Uterus (tissue), 2 donors: ENCODE measurements around the gene PAPPA2.

Source experiments
- POLR2A ChIP-seq, 2 donors: fragments of 450-650 bp; IDR thresholded peaks; one replicate each; pipeline ENCODE4 v1.6.1; 2016; ENCODE audit warnings: antibody characterized with exemption in 2 of 2, mild to moderate bottlenecking in 1 of 2, moderate library complexity in 1 of 2
- TF ChIP-seq, protein P1 (sequence below), 4 experiments: fragments of 200-600 bp in 2 of 4; fragments of 450-650 bp in 2 of 4; sonication (generic) in 2 of 4; IDR thresholded peaks; one replicate each; pipeline ENCODE4 v1.5.1; 2016 to 2019; ENCODE audit warnings: antibody characterized with exemption in 4 of 4, mild to moderate bottlenecking in 2 of 4, moderate library complexity in 1 of 4

DNA sequence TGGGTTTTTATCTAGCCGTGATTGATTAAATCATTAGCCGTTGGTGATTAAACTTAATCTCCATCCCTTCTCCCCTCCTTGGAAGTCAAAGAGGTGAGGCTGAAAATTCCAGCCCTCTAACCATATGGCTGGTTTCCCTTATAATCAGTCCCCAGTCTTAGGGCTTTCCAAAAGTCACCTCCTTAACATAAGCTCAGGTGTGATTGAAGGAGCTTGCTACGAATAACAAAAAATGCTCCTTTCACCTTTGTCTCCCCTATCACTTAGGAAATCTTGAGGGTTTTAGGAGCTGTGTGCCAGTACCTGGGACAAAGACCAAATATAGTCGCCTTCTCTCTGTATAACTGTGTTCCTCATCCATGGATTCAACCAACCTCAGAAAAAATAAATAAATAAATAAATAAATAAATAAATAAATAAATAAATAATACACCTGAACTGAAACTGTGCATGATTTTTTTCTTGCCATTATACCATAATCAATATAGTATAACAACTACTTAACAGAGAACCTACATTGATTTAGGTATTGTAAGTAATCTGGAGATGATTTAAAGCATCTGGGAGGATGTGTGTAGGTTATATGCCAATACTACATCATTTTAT, 82.2 kb downstream of the PAPPA2 start:
- TF ChIP-seq, protein P1, sequence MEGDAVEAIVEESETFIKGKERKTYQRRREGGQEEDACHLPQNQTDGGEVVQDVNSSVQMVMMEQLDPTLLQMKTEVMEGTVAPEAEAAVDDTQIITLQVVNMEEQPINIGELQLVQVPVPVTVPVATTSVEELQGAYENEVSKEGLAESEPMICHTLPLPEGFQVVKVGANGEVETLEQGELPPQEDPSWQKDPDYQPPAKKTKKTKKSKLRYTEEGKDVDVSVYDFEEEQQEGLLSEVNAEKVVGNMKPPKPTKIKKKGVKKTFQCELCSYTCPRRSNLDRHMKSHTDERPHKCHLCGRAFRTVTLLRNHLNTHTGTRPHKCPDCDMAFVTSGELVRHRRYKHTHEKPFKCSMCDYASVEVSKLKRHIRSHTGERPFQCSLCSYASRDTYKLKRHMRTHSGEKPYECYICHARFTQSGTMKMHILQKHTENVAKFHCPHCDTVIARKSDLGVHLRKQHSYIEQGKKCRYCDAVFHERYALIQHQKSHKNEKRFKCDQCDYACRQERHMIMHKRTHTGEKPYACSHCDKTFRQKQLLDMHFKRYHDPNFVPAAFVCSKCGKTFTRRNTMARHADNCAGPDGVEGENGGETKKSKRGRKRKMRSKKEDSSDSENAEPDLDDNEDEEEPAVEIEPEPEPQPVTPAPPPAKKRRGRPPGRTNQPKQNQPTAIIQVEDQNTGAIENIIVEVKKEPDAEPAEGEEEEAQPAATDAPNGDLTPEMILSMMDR (IDR thresholded peaks at IDR 0.05): no peak
- no peak for TF ChIP-seq POLR2A (IDR thresholded peaks at IDR 0.05)
